Measurements from ENCODE around the gene CEP112. TPM values are rescaled to one million over a fixed set of nuclear protein-coding genes. Genes with fewer than 3 reads are reported as not detected.

The CEP112 gene
- 2.4 and 3.6 TPM in 2 replicates for total RNA-seq

GRCh38 chr17:66191593-66192377, at the start of gene CEP112:
CEP112 (minus strand) TSS chr17:66192133.

GRCh38 chr17:66228887-66229782, 37.2 kb upstream of the CEP112 start, which contains the start of gene APOH:
APOH (minus strand) TSS chr17:66229415; CDS start chr17:66229379, 36 bp downstream.

Other genes starting within 250 kb of the CEP112 start
- not detected in 2 replicates for gene APOH, start 37.3 kb upstream of the CEP112 start, total RNA-seq
- gene PRKCA, start 110.5 kb upstream of the CEP112 start, total RNA-seq: 4.3 and 9.6 TPM in 2 replicates